Left ventricle myocardium inferior (tissue), 1 donor: ENCODE measurements around the gene CYP4V2. TPM values are rescaled to one million over a fixed set of nuclear protein-coding genes. Genes with fewer than 3 reads are reported as not detected.

Source experiments
- DNase-seq: peaks from one replicate; pipeline ENCODE4 v3.0.0-alpha.2; 2020
- H3K27ac ChIP-seq: fragments of 200-600 bp; replicated peaks from 2 replicates; pipeline ENCODE4 v1.8.0; 2021
- H3K27me3 ChIP-seq: fragments of 200-600 bp; 2 replicates; pipeline ENCODE4 v1.8.0; 2021; ENCODE audit warnings: low read depth
- H3K36me3 ChIP-seq: fragments of 200-600 bp; 2 replicates; pipeline ENCODE4 v1.8.0; 2021
- H3K4me1 ChIP-seq: fragments of 200-600 bp; 2 replicates; pipeline ENCODE4 v1.8.0; 2021
- H3K4me3 ChIP-seq: fragments of 200-600 bp; 2 replicates; pipeline ENCODE4 v1.8.0; 2021; ENCODE audit warnings: mild to moderate bottlenecking, moderate library complexity
- H3K9me3 ChIP-seq: fragments of 200-600 bp; replicated peaks from 2 replicates; pipeline ENCODE4 v1.8.0; 2021
- CTCF ChIP-seq: fragments of 200-600 bp; IDR thresholded peaks from 2 replicates; pipeline ENCODE4 v1.8.0; 2021; ENCODE audit warnings: antibody characterized with exemption, mild to moderate bottlenecking, borderline replicate concordance
- intact Hi-C: fragments of 100-400 bp; cut with micrococcal nuclease; formaldehyde crosslinking; loops from one replicate; pipeline ENCODE4 v1.11.0; 2022
- total RNA-seq: library from RNA; stranded (reverse); fragmentation: NEBNext Ultra II Directional; extraction: Animal tissue kit (Norgen Biotek cat#: 25700); gene quantifications from one replicate; pipeline ENCODE4 v1.2.1, GENCODE V29; 2021
- donor health status: DM: no; HTN: yes; CAD: no; lungs with severe emphysema.

CYP4V2 gene
- total RNA-seq, 1 donor from 2014 or later: 24.9 TPM

GRCh38 chr4:186149872-186150271 is 41.5 kb upstream of the CYP4V2 start:
- Histone ChIP-seq H3K36me3 (peaks cover 11% of the 10 kb centered on the region), H3K4me1 (peaks cover 18% of the 10 kb centered on the region), H3K9me3 (no peaks in the 10 kb centered on the region), H3K27me3 (no peaks in the 10 kb centered on the region), H3K4me3 (peak overlapping the region; percentile 36), H3K27ac (peak overlapping the region; percentile 31)
- peak; percentile 65 for TF ChIP-seq CTCF
- intact Hi-C loops: no loop called here
- DNase-seq: peak; percentile 52

- DNase-seq: no peak
- H3K4me1 ChIP-seq: peaks cover 7% of the 10 kb centered on the region
- no peaks in the 10 kb centered on the region for H3K27me3 ChIP-seq
- intact Hi-C loops: no loop called here
- H3K27ac ChIP-seq: no peak overlapping the region
- H3K9me3 ChIP-seq: no peaks in the 10 kb centered on the region
- no peak overlapping the region for H3K4me3 ChIP-seq
- peaks cover 16% of the 10 kb centered on the region for H3K36me3 ChIP-seq
- no peak for TF ChIP-seq CTCF
Observed at GRCh38 chr4:186150926-186151325, 40.4 kb upstream of the CYP4V2 start.

GRCh38 chr4:186151499-186151898 is 39.9 kb upstream of the CYP4V2 start:
- Histone ChIP-seq H3K9me3 (no peaks in the 10 kb centered on the region), H3K27ac (no peak overlapping the region), H3K4me1 (peaks cover 6% of the 10 kb centered on the region), H3K27me3 (no peaks in the 10 kb centered on the region), H3K4me3 (no peak overlapping the region), H3K36me3 (peaks cover 16% of the 10 kb centered on the region)
- DNase-seq: no peak
- no peak for TF ChIP-seq CTCF
- intact Hi-C loops: no loop called here

GRCh38 chr4:186158021-186158813 is 33.1 kb upstream of the CYP4V2 start:
- no peaks in the 10 kb centered on the region for H3K4me1 ChIP-seq
- no peak overlapping the region for H3K4me3 ChIP-seq
- no peak for TF ChIP-seq CTCF
- no peaks in the 10 kb centered on the region for H3K9me3 ChIP-seq
- intact Hi-C loops: no loop called here
- H3K27me3 ChIP-seq: no peaks in the 10 kb centered on the region
- H3K27ac ChIP-seq: no peak overlapping the region
- peaks cover 11% of the 10 kb centered on the region for H3K36me3 ChIP-seq
- no peak for DNase-seq

GRCh38 chr4:186158966-186159365 is 32.4 kb upstream of the CYP4V2 start:
- peaks cover 11% of the 10 kb centered on the region for H3K36me3 ChIP-seq
- no peaks in the 10 kb centered on the region for H3K9me3 ChIP-seq
- no peak overlapping the region for H3K4me3 ChIP-seq
- H3K4me1 ChIP-seq: no peaks in the 10 kb centered on the region
- TF ChIP-seq CTCF: no peak
- no peak overlapping the region for H3K27ac ChIP-seq
- intact Hi-C loops: no loop called here
- no peaks in the 10 kb centered on the region for H3K27me3 ChIP-seq
- no peak for DNase-seq
